CD8-positive, alpha-beta memory T cell (primary cell): ENCODE results near the gene WDR27. TPM values are rescaled to one million over a fixed set of nuclear protein-coding genes. Genes with fewer than 3 reads are reported as not detected.
A peak's percentile ranks its signal among the peaks of the same experiment; 100 is the strongest.
"Not testable (repeated sequence)": the region's sequence is repeated elsewhere in the genome, so short reads cannot be mapped to it uniquely, and the experiment has no call there.

Experiments
- CTCF ChIA-PET: fragments of 350-600 bp; sonication (Branson Sonifier 250); formaldehyde crosslinking; loops from one replicate; lab custom pipeline; 2021; ENCODE audit warnings: antibody characterized with exemption; lab: Charles Lee
- POLR2A ChIA-PET: fragments of 350-600 bp; sonication (Branson Sonifier 250); formaldehyde crosslinking; loops from one replicate; lab custom pipeline; 2021; ENCODE audit warnings: antibody characterized with exemption; lab: Charles Lee
- DNase-seq, 5 donors: peaks; one replicate each; pipeline versions ENCODE4 v3.0.0 to v3.0.0-alpha.2; 2020 to 2022; ENCODE audit warnings: mixed read lengths in 1 of 5
- H3K27ac ChIP-seq: one replicate; pipeline ENCODE4 v1.7.0; 2013; ENCODE audit warnings: low read depth, mild to moderate bottlenecking, low read length, moderate library complexity
- H3K27me3 ChIP-seq: 2 replicates; pipeline ENCODE4 v1.7.0; 2013; ENCODE audit warnings: low read length, mild to moderate bottlenecking; ENCODE audit not compliant: insufficient read depth, poor library complexity, severe bottlenecking
- H3K36me3 ChIP-seq: 2 replicates; pipeline ENCODE4 v1.7.0; 2013; ENCODE audit warnings: mild to moderate bottlenecking, low read length, moderate library complexity; ENCODE audit not compliant: insufficient read depth
- H3K4me1 ChIP-seq: 2 replicates; pipeline ENCODE4 v1.7.0; 2013; ENCODE audit warnings: mild to moderate bottlenecking, low read length, moderate library complexity; ENCODE audit not compliant: insufficient read depth
- H3K4me3 ChIP-seq: 2 replicates; pipeline ENCODE4 v1.7.0; 2013; ENCODE audit warnings: mild to moderate bottlenecking, low read length
- H3K9me3 ChIP-seq: 2 replicates; pipeline ENCODE4 v1.7.0; 2013; ENCODE audit warnings: mild to moderate bottlenecking, low read length
- H3K27ac Mint-ChIP-seq, 8 donors: one replicate each; pipeline ENCODE4 v1.8.0; 2020 to 2021; ENCODE audit warnings: mixed read lengths in 8 of 8, mild to moderate bottlenecking in 6 of 8, inconsistent platforms in 3 of 8, moderate library complexity in 3 of 8
- H3K27me3 Mint-ChIP-seq, 2 donors: one replicate each; pipeline ENCODE4 v1.8.0; 2020 to 2021; ENCODE audit warnings: mixed read lengths in 2 of 2, mild to moderate bottlenecking in 1 of 2, moderate library complexity in 1 of 2
- H3K36me3 Mint-ChIP-seq, 3 donors: one replicate each; pipeline ENCODE4 v1.8.0; 2020 to 2021; ENCODE audit warnings: mixed read lengths in 3 of 3, inconsistent platforms in 1 of 3, mild to moderate bottlenecking in 1 of 3
- H3K4me1 Mint-ChIP-seq, 3 donors: one replicate each; pipeline ENCODE4 v1.8.0; 2020 to 2021; ENCODE audit warnings: mixed read lengths in 3 of 3, inconsistent platforms in 1 of 3, mild to moderate bottlenecking in 1 of 3
- H3K4me3 Mint-ChIP-seq, 7 donors: one replicate each; pipeline ENCODE4 v1.8.0; 2020 to 2021; ENCODE audit warnings: mixed read lengths in 7 of 7, mild to moderate bottlenecking in 6 of 7, moderate library complexity in 4 of 7, inconsistent platforms in 2 of 7
- H3K9me3 Mint-ChIP-seq, 5 donors: one replicate each; pipeline ENCODE4 v1.8.0; 2020 to 2022; ENCODE audit warnings: mixed read lengths in 5 of 5, mild to moderate bottlenecking in 3 of 5, moderate library complexity in 2 of 5, inconsistent platforms in 1 of 5
- polyA plus RNA-seq: library from polyadenylated mRNA; unstranded; fragments of 300-500 nt; fragmentation: Illumina TruSeq; gene quantifications from one replicate; pipeline ENCODE4 v1.2.3, GENCODE V29; 2021
- total RNA-seq, 2 experiments: library from RNA; stranded (reverse); gene quantifications; one replicate each; pipeline ENCODE4 v1.2.3, GENCODE V29; 2021

Gene WDR27
- total and polyA plus RNA-seq, 3 experiments from 2014 or later: 7.4 to 29.4 (median 24.5) TPM

- H3K27ac ChIP-seq, H3K27me3 ChIP-seq, CTCF ChIA-PET, POLR2A ChIA-PET, H3K27me3 Mint-ChIP-seq, H3K27ac Mint-ChIP-seq, H3K9me3 Mint-ChIP-seq, DNase-seq, H3K4me3 Mint-ChIP-seq, H3K36me3 ChIP-seq, H3K9me3 ChIP-seq, H3K4me1 ChIP-seq, H3K4me1 Mint-ChIP-seq, H3K4me3 ChIP-seq, H3K36me3 Mint-ChIP-seq: not testable (repeated sequence)
Observed at GRCh38 chr6:169645459-169645858, 56.4 kb downstream of the WDR27 start.

GRCh38 chr6:169643521-169643920 lies 58.3 kb downstream of the WDR27 start:
- POLR2A ChIA-PET: no interaction called here
- DNase-seq: no peak
- H3K9me3 ChIP-seq: no peaks in the 10 kb centered on the region
- H3K4me1 ChIP-seq: no peaks in the 10 kb centered on the region
- no peak overlapping the region for H3K27ac ChIP-seq
- no peak overlapping the region for H3K4me3 ChIP-seq
- no peaks in the 10 kb centered on the region for H3K36me3 ChIP-seq
- Mint-ChIP-seq H3K4me3 (no peak overlapping the region), H3K27ac (peak overlapping the region in 2 of 8 donors; percentile 56 to 72), H3K9me3 (no peaks in the 10 kb centered on the region), H3K4me1 (no peaks in the 10 kb centered on the region), H3K36me3 (peaks cover 0 to 13% (median 5%) of the 10 kb centered on the region in 3 donors), H3K27me3 (no peaks in the 10 kb centered on the region)
- CTCF ChIA-PET: no interaction called here
- no peaks in the 10 kb centered on the region for H3K27me3 ChIP-seq

GRCh38 chr6:169642455-169642854 lies 59.4 kb downstream of the WDR27 start:
- no peak overlapping the region for H3K4me3 Mint-ChIP-seq
- no peak overlapping the region for H3K27ac Mint-ChIP-seq
- H3K27me3 ChIP-seq: no peaks in the 10 kb centered on the region
- DNase-seq: no peak
- H3K27me3 Mint-ChIP-seq: no peaks in the 10 kb centered on the region
- H3K4me1 Mint-ChIP-seq: no peaks in the 10 kb centered on the region
- POLR2A ChIA-PET: no interaction called here
- H3K4me1 ChIP-seq: no peaks in the 10 kb centered on the region
- CTCF ChIA-PET: no interaction called here
- peaks cover 0 to 15% (median 4%) of the 10 kb centered on the region in 3 donors for H3K36me3 Mint-ChIP-seq
- H3K9me3 Mint-ChIP-seq: no peaks in the 10 kb centered on the region
- no peaks in the 10 kb centered on the region for H3K36me3 ChIP-seq
- no peaks in the 10 kb centered on the region for H3K9me3 ChIP-seq
- no peak overlapping the region for H3K27ac ChIP-seq
- H3K4me3 ChIP-seq: no peak overlapping the region

- Histone ChIP-seq H3K36me3 (no peaks in the 10 kb centered on the region), H3K4me1 (no peaks in the 10 kb centered on the region), H3K27me3 (no peaks in the 10 kb centered on the region), H3K4me3 (no peak overlapping the region), H3K9me3 (no peaks in the 10 kb centered on the region), H3K27ac (no peak overlapping the region)
- H3K4me3 Mint-ChIP-seq: no peak overlapping the region
- H3K36me3 Mint-ChIP-seq: peaks cover 0 to 21% (median 6%) of the 10 kb centered on the region in 3 donors
- POLR2A ChIA-PET: no interaction called here
- H3K27ac Mint-ChIP-seq: peak overlapping the region in 1 of 8 donors; percentile 77
- CTCF ChIA-PET: no interaction called here
- H3K4me1 Mint-ChIP-seq: no peaks in the 10 kb centered on the region
- no peaks in the 10 kb centered on the region for H3K27me3 Mint-ChIP-seq
- no peak for DNase-seq
- no peaks in the 10 kb centered on the region for H3K9me3 Mint-ChIP-seq
Observed at GRCh38 chr6:169641461-169642085, 60.3 kb downstream of the WDR27 start.

GRCh38 chr6:169640983-169641382 lies 60.8 kb downstream of the WDR27 start:
- no peak overlapping the region for H3K27ac ChIP-seq
- H3K4me3 ChIP-seq: no peak overlapping the region
- Mint-ChIP-seq H3K27me3 (no peaks in the 10 kb centered on the region), H3K4me3 (no peak overlapping the region), H3K4me1 (no peaks in the 10 kb centered on the region), H3K9me3 (no peaks in the 10 kb centered on the region), H3K36me3 (peaks cover 0 to 22% (median 6%) of the 10 kb centered on the region in 3 donors), H3K27ac (no peak overlapping the region)
- H3K9me3 ChIP-seq: no peaks in the 10 kb centered on the region
- no peaks in the 10 kb centered on the region for H3K36me3 ChIP-seq
- ChIA-PET POLR2A (no interaction called here), CTCF (no interaction called here)
- H3K4me1 ChIP-seq: no peaks in the 10 kb centered on the region
- DNase-seq: no peak
- H3K27me3 ChIP-seq: no peaks in the 10 kb centered on the region

GRCh38 chr6:169640351-169640852 lies 61.4 kb downstream of the WDR27 start:
- ChIA-PET CTCF (interaction anchor here (0.8 kb wide), 1 partner anchor 427 kb away, joined by 3 read pairs; no protein-coding TSS in a partner anchor), POLR2A (no interaction called here)
- Histone ChIP-seq H3K9me3 (no peaks in the 10 kb centered on the region), H3K4me3 (no peak overlapping the region), H3K27ac (no peak overlapping the region), H3K36me3 (no peaks in the 10 kb centered on the region), H3K4me1 (no peaks in the 10 kb centered on the region), H3K27me3 (no peaks in the 10 kb centered on the region)
- H3K9me3 Mint-ChIP-seq: no peaks in the 10 kb centered on the region
- no peaks in the 10 kb centered on the region for H3K27me3 Mint-ChIP-seq
- H3K27ac Mint-ChIP-seq: no peak overlapping the region
- H3K4me1 Mint-ChIP-seq: no peaks in the 10 kb centered on the region
- H3K36me3 Mint-ChIP-seq: peaks cover 0 to 23% (median 6%) of the 10 kb centered on the region in 3 donors
- H3K4me3 Mint-ChIP-seq: no peak overlapping the region
- no peak for DNase-seq

GRCh38 chr6:169639653-169640278 lies 62.1 kb downstream of the WDR27 start:
- no peaks in the 10 kb centered on the region for H3K9me3 Mint-ChIP-seq
- H3K27me3 Mint-ChIP-seq: no peaks in the 10 kb centered on the region
- Histone ChIP-seq H3K4me3 (no peak overlapping the region), H3K27me3 (no peaks in the 10 kb centered on the region), H3K4me1 (no peaks in the 10 kb centered on the region), H3K27ac (no peak overlapping the region), H3K36me3 (no peaks in the 10 kb centered on the region), H3K9me3 (no peaks in the 10 kb centered on the region)
- ChIA-PET POLR2A (no interaction called here), CTCF (interaction anchor here (0.8 kb wide), 1 partner anchor 426 kb away, joined by 3 read pairs; no protein-coding TSS in a partner anchor)
- H3K4me3 Mint-ChIP-seq: no peak overlapping the region
- H3K4me1 Mint-ChIP-seq: no peaks in the 10 kb centered on the region
- peaks cover 0 to 24% (median 6%) of the 10 kb centered on the region in 3 donors for H3K36me3 Mint-ChIP-seq
- DNase-seq: no peak
- H3K27ac Mint-ChIP-seq: no peak overlapping the region

- Mint-ChIP-seq H3K27ac (peak overlapping the region in 1 of 8 donors; percentile 77), H3K4me1 (no peaks in the 10 kb centered on the region), H3K27me3 (no peaks in the 10 kb centered on the region), H3K9me3 (no peaks in the 10 kb centered on the region), H3K36me3 (peaks cover 0 to 31% (median 7%) of the 10 kb centered on the region in 3 donors), H3K4me3 (peak overlapping the region in 1 of 7 donors; percentile 69)
- Histone ChIP-seq H3K4me1 (no peaks in the 10 kb centered on the region), H3K27ac (no peak overlapping the region), H3K9me3 (no peaks in the 10 kb centered on the region), H3K4me3 (no peak overlapping the region), H3K27me3 (no peaks in the 10 kb centered on the region), H3K36me3 (no peaks in the 10 kb centered on the region)
- POLR2A ChIA-PET: no interaction called here
- CTCF ChIA-PET: no interaction called here
- no peak for DNase-seq
Observed at GRCh38 chr6:169638915-169639314, 62.9 kb downstream of the WDR27 start.
